SK-N-SH treated with all-trans-retinoic acid at 6 μM for 48 hours (cell line): ENCODE measurements around the gene NPAT.

Experiments used
- ATAC-seq: fragments of 200-7000 bp; cut with Tn5 transposase; 3 replicates; pipeline ENCODE4 v1.9.1; 2020; ENCODE audit warnings: mild to moderate bottlenecking, moderate library complexity
- ARNTL ChIP-seq: fragments of 450-650 bp; formaldehyde crosslinking; IDR thresholded peaks from 2 replicates; pipeline ENCODE4 v1.5.0; 2020; ENCODE audit warnings: low read depth, mild to moderate bottlenecking, moderate library complexity, borderline replicate concordance
- BACH2 ChIP-seq: fragments of 250-450 bp; sonication (Bioruptor Pico); IDR thresholded peaks from 2 replicates; pipeline ENCODE4 v1.9.0; 2021; ENCODE audit warnings: mild to moderate bottlenecking, borderline replicate concordance
- CREB5 ChIP-seq: fragments of 250-450 bp; sonication (Bioruptor Pico); IDR thresholded peaks from 2 replicates; pipeline ENCODE4 v1.5.1; 2020; ENCODE audit warnings: low read depth, mild to moderate bottlenecking, moderate library complexity
- CSRNP3 ChIP-seq: fragments of 250-450 bp; sonication (Bioruptor Pico); IDR thresholded peaks from 2 replicates; pipeline ENCODE4 v1.5.1; 2021; ENCODE audit warnings: mild to moderate bottlenecking, moderate library complexity
- ESRRG ChIP-seq: fragments of 250-450 bp; sonication (Bioruptor Pico); IDR thresholded peaks from 2 replicates; pipeline ENCODE4 v1.6.1; 2021; ENCODE audit warnings: mild to moderate bottlenecking
- GLIS3 ChIP-seq: fragments of 250-450 bp; sonication (Bioruptor Pico); IDR thresholded peaks from 2 replicates; pipeline ENCODE4 v1.5.0; 2020; ENCODE audit warnings: mild to moderate bottlenecking, moderate library complexity
- ISL1 ChIP-seq: fragments of 250-450 bp; sonication (Bioruptor Pico); IDR thresholded peaks from 2 replicates; pipeline ENCODE4 v2.1.2; 2022; ENCODE audit warnings: mild to moderate bottlenecking, moderate library complexity
- OSR1 ChIP-seq: fragments of 250-450 bp; sonication (Bioruptor Pico); IDR thresholded peaks from 2 replicates; pipeline ENCODE4 v1.8.0; 2022; ENCODE audit warnings: moderate library complexity, mild to moderate bottlenecking, inconsistent platforms
- PATZ1 ChIP-seq: fragments of 250-450 bp; sonication (Bioruptor Pico); IDR thresholded peaks from 2 replicates; pipeline ENCODE4 v1.8.0; 2020; ENCODE audit warnings: mild to moderate bottlenecking, moderate library complexity, borderline replicate concordance
- POU6F1 ChIP-seq: fragments of 250-450 bp; sonication (Bioruptor Pico); IDR thresholded peaks from 2 replicates; pipeline ENCODE4 v1.8.0; 2021; ENCODE audit warnings: low read depth, mild to moderate bottlenecking, moderate library complexity, borderline replicate concordance
- PPARA ChIP-seq: fragments of 250-450 bp; sonication (Bioruptor Pico); IDR thresholded peaks from 2 replicates; pipeline ENCODE4 v1.5.0; 2020; ENCODE audit warnings: mild to moderate bottlenecking, borderline replicate concordance
- RARB ChIP-seq: fragments of 250-450 bp; sonication (Bioruptor Pico); IDR thresholded peaks from 2 replicates; pipeline ENCODE4 v1.8.0; 2021; ENCODE audit warnings: mild to moderate bottlenecking, moderate library complexity
- SNAI2 ChIP-seq: fragments of 250-450 bp; sonication (Bioruptor Pico); IDR thresholded peaks from 2 replicates; pipeline ENCODE4 v1.5.0; 2020; ENCODE audit warnings: mild to moderate bottlenecking, moderate library complexity
- TCF4 ChIP-seq: fragments of 250-450 bp; sonication (Bioruptor Pico); IDR thresholded peaks from 2 replicates; pipeline ENCODE4 v1.8.0; 2021; ENCODE audit warnings: mild to moderate bottlenecking, moderate library complexity, borderline replicate concordance
- TOX ChIP-seq: fragments of 250-450 bp; sonication (Bioruptor Pico); IDR thresholded peaks from 2 replicates; pipeline ENCODE4 v1.8.0; 2021; ENCODE audit warnings: mild to moderate bottlenecking, moderate library complexity, borderline replicate concordance
- TSHZ2 ChIP-seq: fragments of 250-450 bp; sonication (Bioruptor Pico); IDR thresholded peaks from 2 replicates; pipeline ENCODE4 v1.5.0; 2020; ENCODE audit warnings: mild to moderate bottlenecking, moderate library complexity
- ZC3H10 ChIP-seq: fragments of 250-450 bp; sonication (Bioruptor Pico); IDR thresholded peaks from 2 replicates; pipeline ENCODE4 v1.5.1; 2021; ENCODE audit warnings: mild to moderate bottlenecking, moderate library complexity
- ZFP3 ChIP-seq: fragments of 250-450 bp; sonication (Bioruptor Pico); IDR thresholded peaks from 2 replicates; pipeline ENCODE4 v1.5.0; 2020; ENCODE audit warnings: mild to moderate bottlenecking, moderate library complexity
- ZNF565 ChIP-seq: fragments of 450-650 bp; formaldehyde crosslinking; conservative IDR thresholded peaks from 2 replicates; pipeline ENCODE4 v1.5.0; 2020; ENCODE audit warnings: low read depth, mild to moderate bottlenecking, moderate library complexity
- ZNF70 ChIP-seq: fragments of 450-650 bp; formaldehyde crosslinking; IDR thresholded peaks from 2 replicates; pipeline ENCODE4 v1.5.0; 2020; ENCODE audit warnings: mild to moderate bottlenecking, moderate library complexity
- ZNF8 ChIP-seq: fragments of 450-650 bp; formaldehyde crosslinking; IDR thresholded peaks from 2 replicates; pipeline ENCODE4 v1.5.0; 2020; ENCODE audit warnings: mild to moderate bottlenecking, moderate library complexity

NPAT gene

GRCh38 chr11:108131993-108132392 lies 90.4 kb downstream of the NPAT start:
- peak; percentile 34; the same call in 1 of the 3 replicates for ATAC-seq
- TF ChIP-seq ZNF565 (CRISPR knock-in tag) (no peak), ZNF70 (CRISPR knock-in tag) (no peak), OSR1 (CRISPR knock-in tag) (no peak), ARNTL (no peak), ZNF8 (CRISPR knock-in tag) (no peak), PATZ1 (CRISPR knock-in tag) (no peak), ISL1 (CRISPR knock-in tag) (no peak), ZFP3 (CRISPR knock-in tag) (no peak), TCF4 (CRISPR knock-in tag) (no peak), ZC3H10 (CRISPR knock-in tag) (no peak)

GRCh38 chr11:108128772-108129171 lies 93.7 kb downstream of the NPAT start:
- no peak for ATAC-seq
- TF ChIP-seq TSHZ2 (CRISPR knock-in tag) (no peak), BACH2 (no peak), ZFP3 (CRISPR knock-in tag) (no peak)

- ATAC-seq, result no peak
- TF ChIP-seq TSHZ2 (CRISPR knock-in tag), result no peak
- TF ChIP-seq POU6F1, result no peak
- no peak for TF ChIP-seq ZNF8 (CRISPR knock-in tag)
- no peak for TF ChIP-seq CREB5 (CRISPR knock-in tag)
- TF ChIP-seq PPARA, result no peak
- TF ChIP-seq ZFP3 (CRISPR knock-in tag), result no peak
- no peak for TF ChIP-seq BACH2
- no peak for TF ChIP-seq ISL1 (CRISPR knock-in tag)
- no peak for TF ChIP-seq OSR1 (CRISPR knock-in tag)
- TF ChIP-seq RARB (CRISPR knock-in tag), result no peak
- no peak for TF ChIP-seq PATZ1 (CRISPR knock-in tag)
- no peak for TF ChIP-seq ZNF565 (CRISPR knock-in tag)
- no peak for TF ChIP-seq ESRRG (CRISPR knock-in tag)
- TF ChIP-seq TCF4 (CRISPR knock-in tag), result no peak
- TF ChIP-seq TOX (CRISPR knock-in tag), result no peak
- no peak for TF ChIP-seq GLIS3 (CRISPR knock-in tag)
- TF ChIP-seq SNAI2 (CRISPR knock-in tag), result no peak
- no peak for TF ChIP-seq ZC3H10 (CRISPR knock-in tag)
- TF ChIP-seq CSRNP3, result no peak
- no peak for TF ChIP-seq ZNF70 (CRISPR knock-in tag)
Observed at GRCh38 chr11:108125096-108125495, 97.3 kb downstream of the NPAT start.
